22Rv1 (cell line): ENCODE results near the gene VASP.

ENCODE experiments used
- H3K27ac ChIP-seq: fragments of 450-650 bp; 2 replicates; pipeline ENCODE4 v1.5.1; 2017
- ZFX ChIP-seq: fragments of 450-650 bp; IDR thresholded peaks from 2 replicates; pipeline ENCODE4 v1.6.1; 2017; ENCODE audit warnings: antibody characterized with exemption, borderline replicate concordance
- TF ChIP-seq, protein P1 (sequence below): fragments of 450-650 bp; IDR thresholded peaks from 2 replicates; pipeline ENCODE4 v1.5.1; 2017; ENCODE audit warnings: mild to moderate bottlenecking

VASP gene

GRCh38 chr19:45509692-45510015 lies 2.4 kb downstream of the VASP start:
- no peak for TF ChIP-seq ZFX
- peak overlapping the region; percentile 82 for H3K27ac ChIP-seq

GRCh38 chr19:45510352-45510751 lies 3.1 kb downstream of the VASP start:
- H3K27ac ChIP-seq = peak overlapping the region; percentile 82

- TF ChIP-seq, protein P1, sequence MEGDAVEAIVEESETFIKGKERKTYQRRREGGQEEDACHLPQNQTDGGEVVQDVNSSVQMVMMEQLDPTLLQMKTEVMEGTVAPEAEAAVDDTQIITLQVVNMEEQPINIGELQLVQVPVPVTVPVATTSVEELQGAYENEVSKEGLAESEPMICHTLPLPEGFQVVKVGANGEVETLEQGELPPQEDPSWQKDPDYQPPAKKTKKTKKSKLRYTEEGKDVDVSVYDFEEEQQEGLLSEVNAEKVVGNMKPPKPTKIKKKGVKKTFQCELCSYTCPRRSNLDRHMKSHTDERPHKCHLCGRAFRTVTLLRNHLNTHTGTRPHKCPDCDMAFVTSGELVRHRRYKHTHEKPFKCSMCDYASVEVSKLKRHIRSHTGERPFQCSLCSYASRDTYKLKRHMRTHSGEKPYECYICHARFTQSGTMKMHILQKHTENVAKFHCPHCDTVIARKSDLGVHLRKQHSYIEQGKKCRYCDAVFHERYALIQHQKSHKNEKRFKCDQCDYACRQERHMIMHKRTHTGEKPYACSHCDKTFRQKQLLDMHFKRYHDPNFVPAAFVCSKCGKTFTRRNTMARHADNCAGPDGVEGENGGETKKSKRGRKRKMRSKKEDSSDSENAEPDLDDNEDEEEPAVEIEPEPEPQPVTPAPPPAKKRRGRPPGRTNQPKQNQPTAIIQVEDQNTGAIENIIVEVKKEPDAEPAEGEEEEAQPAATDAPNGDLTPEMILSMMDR = no peak
- no peak for TF ChIP-seq ZFX
- no peak overlapping the region for H3K27ac ChIP-seq
These were observed 3.8 kb downstream of the VASP start for GRCh38 chr19:45511074-45511473.

DNA sequence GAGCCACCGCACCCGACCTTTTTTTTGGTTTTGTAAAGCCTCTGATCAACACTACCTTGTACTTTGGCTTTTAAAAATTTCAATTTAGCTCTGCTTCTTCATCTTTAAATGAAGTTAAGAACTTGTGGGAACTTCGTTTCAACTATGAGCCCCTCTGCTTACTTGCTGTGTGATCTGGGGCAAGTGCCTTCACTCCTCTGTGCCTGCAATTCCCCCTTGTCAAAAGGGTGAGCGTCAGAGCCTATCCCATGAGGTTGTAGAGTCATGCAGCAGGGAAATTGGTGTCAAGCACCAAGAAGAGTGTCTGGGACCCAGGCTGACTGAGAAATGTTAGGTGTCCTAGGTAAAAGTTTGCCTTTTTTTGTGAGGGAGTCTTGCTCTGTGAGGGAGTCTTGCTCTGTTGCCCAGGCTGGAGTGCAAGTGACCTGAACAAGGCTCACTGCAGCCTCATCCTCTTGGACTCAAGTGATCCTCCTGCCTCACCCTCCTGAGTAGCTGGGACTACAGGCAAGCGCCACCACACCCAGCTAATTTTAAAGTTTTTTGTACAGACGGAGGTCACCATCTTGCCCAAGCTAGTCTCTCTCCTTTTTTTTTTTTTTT lies 5.7 kb downstream of the VASP start:
- H3K27ac ChIP-seq = no peak overlapping the region
- no peak for TF ChIP-seq ZFX
- TF ChIP-seq, protein P1 = no peak

DNA sequence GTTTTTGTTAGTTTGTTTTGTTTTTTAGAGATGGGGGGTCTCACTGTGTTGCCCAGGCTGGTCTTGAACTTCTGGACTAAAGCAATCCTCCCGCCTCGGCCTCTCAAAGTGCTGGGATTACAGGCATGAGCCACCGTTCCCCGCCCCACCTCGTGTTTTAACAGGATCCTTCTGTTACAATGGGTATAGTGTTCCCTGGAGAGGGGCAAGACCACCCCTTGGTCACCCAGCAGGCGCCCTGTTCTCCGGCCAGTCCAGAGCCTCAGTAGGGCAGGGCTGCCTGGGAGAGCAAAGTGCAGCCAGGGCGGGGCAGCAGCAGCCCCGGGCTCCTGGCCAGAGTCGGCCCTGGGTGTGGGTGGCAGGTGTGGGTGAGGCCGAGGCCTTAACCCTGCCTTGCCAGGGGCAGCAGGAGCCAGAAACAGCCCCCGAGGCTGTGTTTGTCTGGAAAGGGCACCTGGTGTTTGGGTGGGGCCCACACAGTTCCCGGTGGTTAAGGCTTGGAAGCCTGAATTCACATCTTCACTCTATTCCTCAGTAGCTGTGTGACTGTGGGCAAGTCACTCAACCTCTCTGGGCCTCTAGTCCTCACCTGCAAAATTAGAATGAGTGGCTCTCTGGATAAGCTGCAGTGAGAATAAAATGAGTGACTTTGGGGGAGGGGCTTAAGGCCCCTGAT lies 7.2 kb downstream of the VASP start:
- TF ChIP-seq, protein P1 = no peak
- no peak for TF ChIP-seq ZFX
- H3K27ac ChIP-seq = peak overlapping the region; percentile 67

DNA sequence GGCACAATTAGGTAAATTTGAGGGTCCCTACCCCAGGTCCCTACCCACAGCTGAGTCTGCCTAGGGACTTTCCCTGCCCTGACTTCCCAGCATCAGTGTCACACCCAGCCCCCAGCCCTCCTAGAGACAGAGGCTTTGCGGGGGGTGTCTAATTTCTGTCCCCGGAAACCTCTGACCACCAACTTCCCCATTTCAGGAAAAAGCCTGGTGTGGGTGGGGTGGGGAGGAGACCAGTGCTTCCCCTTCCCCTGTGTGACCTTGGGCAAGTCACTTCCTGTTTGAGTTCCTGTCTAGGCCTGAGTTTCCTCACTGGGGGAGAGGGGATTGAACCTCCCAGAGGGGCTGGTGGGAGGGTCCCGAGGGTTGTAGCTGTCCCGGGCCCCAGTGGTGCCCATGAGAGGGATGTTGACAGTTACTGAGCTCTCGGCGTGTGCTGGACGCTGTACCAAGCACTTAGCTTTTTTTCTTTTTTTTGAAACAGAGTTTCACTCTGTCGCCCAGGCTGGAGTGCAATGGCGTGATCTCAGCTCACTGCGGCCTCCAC lies 7.9 kb downstream of the VASP start:
- H3K27ac ChIP-seq = peak overlapping the region; percentile 67
- TF ChIP-seq ZFX = no peak
- TF ChIP-seq, protein P1 = no peak

DNA sequence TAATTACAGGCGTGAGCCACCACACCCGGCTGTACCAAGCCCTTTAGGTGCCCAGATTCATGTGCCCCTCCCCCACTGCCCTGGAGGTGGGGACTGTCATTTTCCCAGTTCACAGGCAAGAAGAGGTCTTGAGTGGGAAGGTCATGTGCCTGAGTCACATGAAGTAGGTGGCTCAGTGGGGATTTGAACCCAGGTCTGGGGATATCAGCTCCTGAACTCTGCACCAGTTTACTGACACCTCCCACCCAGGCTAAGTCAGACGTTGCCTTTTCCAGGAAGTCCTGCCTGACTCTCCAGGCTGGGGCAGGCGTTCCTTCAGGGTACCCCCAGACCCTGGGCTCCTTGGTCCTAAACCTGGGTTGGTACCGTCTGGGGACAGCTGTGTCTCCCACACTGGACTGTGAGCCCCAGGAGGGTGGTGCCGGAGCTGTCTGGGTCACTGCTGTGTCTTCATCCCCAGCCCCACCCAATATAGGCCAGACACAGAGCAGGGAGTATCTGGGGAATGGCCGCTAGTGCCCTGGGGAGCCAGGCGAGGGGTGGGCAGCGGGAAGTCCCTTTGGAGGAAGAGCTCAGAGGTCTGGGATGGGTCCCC lies 8.6 kb downstream of the VASP start:
- peak overlapping the region; percentile 67; the same call in 1 of the 2 replicates for H3K27ac ChIP-seq
- TF ChIP-seq ZFX = no peak
- TF ChIP-seq, protein P1 = no peak

DNA sequence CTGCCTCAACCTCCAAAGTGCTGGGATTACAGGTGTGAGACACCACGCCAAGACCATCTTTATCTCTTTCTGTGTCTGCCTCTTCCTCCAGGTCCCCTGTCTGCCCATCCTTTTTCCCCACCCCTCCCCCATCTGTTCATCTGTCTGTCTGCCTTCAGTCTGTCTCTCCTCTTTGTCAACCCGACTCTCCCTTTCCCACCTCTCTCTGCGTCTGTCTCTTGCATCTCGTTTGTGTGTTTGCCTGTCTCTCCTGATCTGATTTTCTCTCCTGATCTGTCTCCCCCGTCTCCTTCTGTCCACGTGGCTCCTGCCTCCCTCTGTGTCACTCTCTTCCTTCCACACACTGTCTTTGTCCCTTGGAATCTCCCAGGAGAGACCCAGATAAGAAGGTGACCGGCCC lies 10.0 kb downstream of the VASP start:
- no peak overlapping the region for H3K27ac ChIP-seq
- no peak for TF ChIP-seq ZFX
- TF ChIP-seq, protein P1 = no peak
